Measurements from ENCODE around the gene GATAD2B. TPM values are rescaled to one million over a fixed set of nuclear protein-coding genes. Genes with fewer than 3 reads are reported as not detected.

Gene GATAD2B
- total RNA-seq, 1 donor from 2014 or later, result 12.2 TPM

- no peaks in the 10 kb centered on the region for H3K36me3 ChIP-seq (ENCODE audit: control insufficient read depth, insufficient read depth, low read length)
Measured at GRCh38 chr1:153794624-153795329, 128.0 kb downstream of the GATAD2B start.

GRCh38 chr1:153793973-153794615 lies 128.7 kb downstream of the GATAD2B start:
- TF ChIP-seq, protein P1, sequence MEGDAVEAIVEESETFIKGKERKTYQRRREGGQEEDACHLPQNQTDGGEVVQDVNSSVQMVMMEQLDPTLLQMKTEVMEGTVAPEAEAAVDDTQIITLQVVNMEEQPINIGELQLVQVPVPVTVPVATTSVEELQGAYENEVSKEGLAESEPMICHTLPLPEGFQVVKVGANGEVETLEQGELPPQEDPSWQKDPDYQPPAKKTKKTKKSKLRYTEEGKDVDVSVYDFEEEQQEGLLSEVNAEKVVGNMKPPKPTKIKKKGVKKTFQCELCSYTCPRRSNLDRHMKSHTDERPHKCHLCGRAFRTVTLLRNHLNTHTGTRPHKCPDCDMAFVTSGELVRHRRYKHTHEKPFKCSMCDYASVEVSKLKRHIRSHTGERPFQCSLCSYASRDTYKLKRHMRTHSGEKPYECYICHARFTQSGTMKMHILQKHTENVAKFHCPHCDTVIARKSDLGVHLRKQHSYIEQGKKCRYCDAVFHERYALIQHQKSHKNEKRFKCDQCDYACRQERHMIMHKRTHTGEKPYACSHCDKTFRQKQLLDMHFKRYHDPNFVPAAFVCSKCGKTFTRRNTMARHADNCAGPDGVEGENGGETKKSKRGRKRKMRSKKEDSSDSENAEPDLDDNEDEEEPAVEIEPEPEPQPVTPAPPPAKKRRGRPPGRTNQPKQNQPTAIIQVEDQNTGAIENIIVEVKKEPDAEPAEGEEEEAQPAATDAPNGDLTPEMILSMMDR (IDR thresholded peaks at IDR 0.05; ENCODE audit: insufficient read depth, low read length, poor library complexity, severe bottlenecking), result no peak
- Histone ChIP-seq H3K36me3 (ENCODE audit: control insufficient read depth, insufficient read depth, low read length) (no peaks in the 10 kb centered on the region), H3K27me3 (ENCODE audit: control insufficient read depth, insufficient read depth, low read length) (peaks cover 4% of the 10 kb centered on the region), H3K4me3 (ENCODE audit: low read depth, low read length) (no peak overlapping the region)
- DNase-seq (ENCODE audit: low read depth), result no peak

More at GRCh38 chr1:153794624-153795329, 128.0 kb downstream of the GATAD2B start:
- TF ChIP-seq, protein P1 (IDR thresholded peaks at IDR 0.05; ENCODE audit: insufficient read depth, low read length, poor library complexity, severe bottlenecking), result no peak
- H3K27me3 ChIP-seq (ENCODE audit: control insufficient read depth, insufficient read depth, low read length), result peaks cover 4% of the 10 kb centered on the region
- no peak overlapping the region for H3K4me3 ChIP-seq (ENCODE audit: low read depth, low read length)
- DNase-seq (ENCODE audit: low read depth), result no peak

DNA sequence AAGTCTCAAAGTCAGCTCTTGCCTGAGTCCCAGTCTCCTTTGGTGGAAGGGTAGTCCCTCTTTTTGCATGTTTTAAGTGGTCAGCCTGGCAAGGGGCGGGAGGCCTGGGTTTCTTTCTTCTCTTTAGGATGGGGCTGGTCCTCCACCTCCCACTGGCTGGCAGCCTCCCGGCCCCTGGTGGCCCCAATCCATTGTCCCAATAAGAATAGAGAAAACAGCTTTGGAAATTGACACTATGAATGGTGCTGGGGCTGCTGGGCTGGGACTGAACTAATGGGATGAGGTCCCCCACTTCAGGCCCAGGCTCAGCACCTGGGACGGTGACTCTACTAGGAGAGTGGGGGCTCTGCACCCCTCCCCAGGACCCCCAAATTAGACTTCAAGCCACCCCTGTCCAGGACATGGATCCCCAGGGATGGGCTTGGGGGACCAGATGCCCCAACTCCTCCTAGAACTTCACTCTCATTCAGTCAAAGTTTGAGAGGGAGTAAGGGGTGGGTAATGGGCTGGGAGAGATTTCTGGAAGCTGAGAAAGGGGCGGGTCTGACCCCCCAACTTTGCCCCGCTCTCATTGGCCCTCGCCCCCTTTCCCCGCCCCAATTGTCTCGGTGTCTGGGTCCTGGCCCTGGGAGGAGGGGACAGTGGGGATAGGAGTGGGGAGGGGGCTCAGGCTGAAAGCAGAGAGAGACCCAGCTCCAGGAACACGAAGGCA lies 129.4 kb downstream of the GATAD2B start:
- TF ChIP-seq, protein P1 (IDR thresholded peaks at IDR 0.05; ENCODE audit: insufficient read depth, low read length, poor library complexity, severe bottlenecking), result no peak
- no peak for DNase-seq (ENCODE audit: low read depth)

GRCh38 chr1:153792631-153793041 lies 130.1 kb downstream of the GATAD2B start:
- no peak overlapping the region for H3K4me3 ChIP-seq (ENCODE audit: low read depth, low read length)
- TF ChIP-seq, protein P1 (IDR thresholded peaks at IDR 0.05; ENCODE audit: insufficient read depth, low read length, poor library complexity, severe bottlenecking), result no peak
- DNase-seq (ENCODE audit: low read depth), result no peak
- H3K27me3 ChIP-seq (ENCODE audit: control insufficient read depth, insufficient read depth, low read length), result peaks cover 4% of the 10 kb centered on the region
- H3K36me3 ChIP-seq (ENCODE audit: control insufficient read depth, insufficient read depth, low read length), result no peaks in the 10 kb centered on the region

More for the DNA sequence above, 129.4 kb downstream of the GATAD2B start:
- peaks cover 4% of the 10 kb centered on the region for H3K27me3 ChIP-seq (ENCODE audit: control insufficient read depth, insufficient read depth, low read length)
- no peaks in the 10 kb centered on the region for H3K36me3 ChIP-seq (ENCODE audit: control insufficient read depth, insufficient read depth, low read length)
- H3K4me3 ChIP-seq (ENCODE audit: low read depth, low read length), result no peak overlapping the region

- H3K36me3 ChIP-seq (ENCODE audit: control insufficient read depth, insufficient read depth, low read length), result no peaks in the 10 kb centered on the region
- H3K4me3 ChIP-seq (ENCODE audit: low read depth, low read length), result no peak overlapping the region
- no peak for DNase-seq (ENCODE audit: low read depth)
- H3K27me3 ChIP-seq (ENCODE audit: control insufficient read depth, insufficient read depth, low read length), result peaks cover 4% of the 10 kb centered on the region
- TF ChIP-seq, protein P1 (IDR thresholded peaks at IDR 0.05; ENCODE audit: insufficient read depth, low read length, poor library complexity, severe bottlenecking), result no peak
Measured at GRCh38 chr1:153791648-153792253, 131.0 kb downstream of the GATAD2B start.

Measured in kidney epithelial cell (primary cell).